CD14-positive monocyte (primary cell): ENCODE results near the gene KIAA0232. TPM values are rescaled to one million over a fixed set of nuclear protein-coding genes. Genes with fewer than 3 reads are reported as not detected.

Experiments
- DNase-seq, 3 donors: peaks; one replicate each; pipeline ENCODE4 v3.0.0-alpha.2; 2011 to 2022
- H2AFZ ChIP-seq: 2 replicates; pipeline ENCODE4 v1.6.0; 2012; ENCODE audit warnings: mild to moderate bottlenecking, low read depth, low read length, inconsistent platforms; ENCODE audit not compliant: insufficient read depth, poor library complexity, severe bottlenecking
- H3K27ac ChIP-seq, 2 donors: 1 replicate in 1 of 2; 2 replicates in 1 of 2; pipeline ENCODE4 v1.5.1; 2012 to 2013; ENCODE audit warnings: low read length in 2 of 2, control low read depth in 1 of 2, inconsistent platforms in 1 of 2, low read depth in 1 of 2, mild to moderate bottlenecking in 1 of 2
- H3K27me3 ChIP-seq, 2 donors: one replicate each; pipeline versions ENCODE4 v1.6.0 to v1.6.1; 2011 to 2013; ENCODE audit warnings: low read length in 2 of 2; ENCODE audit not compliant: control insufficient read depth in 2 of 2, insufficient read depth in 2 of 2
- H3K36me3 ChIP-seq, 2 donors: replicated peaks in 1 of 2; 1 replicate in 1 of 2; 2 replicates in 1 of 2; pipeline versions ENCODE4 v1.5.1 to v1.6.1; 2012 to 2013; ENCODE audit warnings: low read length in 2 of 2, control low read depth in 1 of 2, inconsistent platforms in 1 of 2, mild to moderate bottlenecking in 1 of 2; ENCODE audit not compliant: insufficient read depth in 2 of 2, control insufficient read depth in 1 of 2
- H3K4me1 ChIP-seq, 2 donors: 1 replicate in 1 of 2; 2 replicates in 1 of 2; pipeline versions ENCODE4 v1.5.1 to v1.6.1; 2012 to 2013; ENCODE audit warnings: low read length in 2 of 2, control low read depth in 1 of 2, inconsistent platforms in 1 of 2, mild to moderate bottlenecking in 1 of 2, moderate library complexity in 1 of 2; ENCODE audit not compliant: insufficient read depth in 2 of 2, control insufficient read depth in 1 of 2
- H3K4me2 ChIP-seq: replicated peaks from 2 replicates; pipeline ENCODE3; 2012; ENCODE audit warnings: low read length, moderate library complexity, mild to moderate bottlenecking; ENCODE audit not compliant: poor library complexity, severe bottlenecking; ENCODE audit errors: extremely low read depth
- H3K4me3 ChIP-seq, 3 experiments: fragments of 200-600 bp in 1 of 3; sonication (generic) in 1 of 3; replicated peaks in 1 of 3; 1 replicate in 2 of 3; 2 replicates in 1 of 3; pipeline ENCODE4 v1.5.1; 2011 to 2013; ENCODE audit warnings: low read length in 3 of 3, mild to moderate bottlenecking in 3 of 3, control low read depth in 2 of 3, low read depth in 2 of 3, inconsistent platforms in 1 of 3, moderate library complexity in 1 of 3
- H3K79me2 ChIP-seq: 2 replicates; pipeline ENCODE4 v1.6.0; 2012; ENCODE audit warnings: mild to moderate bottlenecking, control low read depth, inconsistent platforms, low read length, moderate library complexity; ENCODE audit not compliant: insufficient read depth
- H3K9ac ChIP-seq: 2 replicates; pipeline ENCODE4 v1.6.0; 2017; ENCODE audit warnings: low read length, mild to moderate bottlenecking; ENCODE audit not compliant: insufficient read depth, poor library complexity, severe bottlenecking
- H3K9me3 ChIP-seq, 2 donors: replicated peaks in 1 of 2; 1 replicate in 1 of 2; 2 replicates in 1 of 2; pipeline versions ENCODE4 v1.5.1 to v1.6.1; 2012 to 2013; ENCODE audit warnings: low read length in 2 of 2, control low read depth in 1 of 2; ENCODE audit not compliant: control insufficient read depth in 1 of 2, insufficient read depth in 1 of 2
- H4K20me1 ChIP-seq: 2 replicates; pipeline ENCODE4 v1.6.0; 2012; ENCODE audit warnings: mild to moderate bottlenecking, low read length, control low read depth, moderate library complexity; ENCODE audit not compliant: insufficient read depth
- H3K27ac Mint-ChIP-seq, 7 donors: one replicate each; pipeline ENCODE4 v1.8.0; 2020; ENCODE audit warnings: mild to moderate bottlenecking in 7 of 7, mixed read lengths in 7 of 7, moderate library complexity in 6 of 7, inconsistent platforms in 2 of 7
- H3K27me3 Mint-ChIP-seq, 3 donors: one replicate each; pipeline ENCODE4 v1.8.0; 2021 to 2022; ENCODE audit warnings: low read depth in 3 of 3, mild to moderate bottlenecking in 3 of 3, mixed read lengths in 3 of 3, moderate library complexity in 3 of 3, inconsistent platforms in 1 of 3
- H3K36me3 Mint-ChIP-seq, 2 donors: one replicate each; pipeline ENCODE4 v1.8.0; 2020; ENCODE audit warnings: mixed read lengths in 2 of 2, inconsistent platforms in 1 of 2, mild to moderate bottlenecking in 1 of 2
- H3K4me1 Mint-ChIP-seq: one replicate; pipeline ENCODE4 v1.8.0; 2020; ENCODE audit warnings: mild to moderate bottlenecking, mixed read lengths
- H3K4me3 Mint-ChIP-seq, 2 donors: one replicate each; pipeline ENCODE4 v1.8.0; 2020; ENCODE audit warnings: mild to moderate bottlenecking in 2 of 2, mixed read lengths in 2 of 2, moderate library complexity in 1 of 2
- H3K9me3 Mint-ChIP-seq, 7 donors: one replicate each; pipeline ENCODE4 v1.8.0; 2020 to 2022; ENCODE audit warnings: mixed read lengths in 7 of 7, mild to moderate bottlenecking in 6 of 7, moderate library complexity in 6 of 7, inconsistent platforms in 2 of 7
- WGBS: methylation state at CpG from one replicate; pipeline ENCODE4 v1.1.5; 2013; ENCODE audit warnings: missing lambda C conversion rate; ENCODE audit not compliant: insufficient coverage; 5-methylcytosine and 5-hydroxymethylcytosine counted together
- intact Hi-C, 2 donors: fragments of 100-400 bp; cut with micrococcal nuclease; formaldehyde crosslinking; loops; one replicate each; pipeline versions ENCODE4 v1.15.0 to v1.15.1; 2023
- polyA plus RNA-seq, 3 donors: library from polyadenylated mRNA; depleted of rRNA in 1 of 3; unstranded in 2 of 3; stranded (reverse) in 1 of 3; fragments of 300-500 nt in 2 of 3; fragments of >200 nt in 1 of 3; fragmentation: Illumina TruSeq in 2 of 3; gene quantifications; 1 replicate in 2 of 3; 2 replicates in 1 of 3; pipeline ENCODE4 v1.2.3, GENCODE V29; 2012 to 2021
- TF ChIP-seq, protein P1 (sequence below): fragments of 200-600 bp; IDR thresholded peaks from one replicate; pipeline ENCODE4 v1.8.0; 2022; ENCODE audit warnings: antibody characterized with exemption, mild to moderate bottlenecking

The KIAA0232 gene
- polyA plus RNA-seq, 3 donors: 12.3 to 27.3 (median 20.6) TPM

DNA sequence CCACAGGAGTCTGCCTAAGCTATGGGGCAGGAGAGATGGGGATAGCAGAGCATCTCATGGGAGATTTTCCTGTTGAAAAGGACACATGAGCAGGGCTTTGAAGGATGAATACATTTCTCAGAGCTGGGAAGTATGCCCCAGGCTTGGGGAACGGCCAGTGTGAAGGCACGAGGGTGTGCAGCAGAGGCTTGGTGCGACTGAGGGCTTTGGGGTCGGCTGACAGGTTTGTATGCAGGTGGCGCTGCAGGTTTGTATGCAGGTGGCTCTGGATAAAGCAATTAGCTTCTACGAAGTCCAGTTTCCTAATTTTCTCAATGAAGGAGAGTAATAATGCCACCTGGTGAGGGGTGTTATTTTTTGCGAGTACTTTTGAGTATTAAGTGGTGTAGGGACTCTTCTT is 6.8 kb upstream of the KIAA0232 start:
- Mint-ChIP-seq H3K4me1 (peaks cover 59% of the 10 kb centered on the region), H3K9me3 (peaks cover 0 to 9% (median 5%) of the 10 kb centered on the region in 7 donors), H3K4me3 (no peak overlapping the region), H3K27me3 (peaks cover 0 to 8% (median 2%) of the 10 kb centered on the region in 3 donors), H3K27ac (peak overlapping the region in 3 of 7 donors; percentile 30 to 70 (median 57)), H3K36me3 (no peaks in the 10 kb centered on the region)
- H3K4me2 ChIP-seq: no peak overlapping the region
- WGBS: 92% methylated on average over 7 of the region's 7 CpGs
- no peak overlapping the region for H3K4me3 ChIP-seq
- H3K9ac ChIP-seq: no peak overlapping the region
- no peaks in the 10 kb centered on the region for H4K20me1 ChIP-seq
- TF ChIP-seq, protein P1, sequence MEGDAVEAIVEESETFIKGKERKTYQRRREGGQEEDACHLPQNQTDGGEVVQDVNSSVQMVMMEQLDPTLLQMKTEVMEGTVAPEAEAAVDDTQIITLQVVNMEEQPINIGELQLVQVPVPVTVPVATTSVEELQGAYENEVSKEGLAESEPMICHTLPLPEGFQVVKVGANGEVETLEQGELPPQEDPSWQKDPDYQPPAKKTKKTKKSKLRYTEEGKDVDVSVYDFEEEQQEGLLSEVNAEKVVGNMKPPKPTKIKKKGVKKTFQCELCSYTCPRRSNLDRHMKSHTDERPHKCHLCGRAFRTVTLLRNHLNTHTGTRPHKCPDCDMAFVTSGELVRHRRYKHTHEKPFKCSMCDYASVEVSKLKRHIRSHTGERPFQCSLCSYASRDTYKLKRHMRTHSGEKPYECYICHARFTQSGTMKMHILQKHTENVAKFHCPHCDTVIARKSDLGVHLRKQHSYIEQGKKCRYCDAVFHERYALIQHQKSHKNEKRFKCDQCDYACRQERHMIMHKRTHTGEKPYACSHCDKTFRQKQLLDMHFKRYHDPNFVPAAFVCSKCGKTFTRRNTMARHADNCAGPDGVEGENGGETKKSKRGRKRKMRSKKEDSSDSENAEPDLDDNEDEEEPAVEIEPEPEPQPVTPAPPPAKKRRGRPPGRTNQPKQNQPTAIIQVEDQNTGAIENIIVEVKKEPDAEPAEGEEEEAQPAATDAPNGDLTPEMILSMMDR: no peak
- H3K9me3 ChIP-seq: no peaks in the 10 kb centered on the region
- no peaks in the 10 kb centered on the region for H3K27me3 ChIP-seq
- H3K36me3 ChIP-seq: no peaks in the 10 kb centered on the region
- no peak overlapping the region for H2AFZ ChIP-seq
- peaks cover 43 to 54% of the 10 kb centered on the region in 2 donors for H3K4me1 ChIP-seq
- DNase-seq: no peak
- H3K79me2 ChIP-seq: no peaks in the 10 kb centered on the region
- intact Hi-C loops: loop anchor here in 1 of 2 donors (5.0 kb wide), 1 partner anchor 97 kb away; no protein-coding TSS in a partner anchor
- H3K27ac ChIP-seq: no peak overlapping the region

DNA sequence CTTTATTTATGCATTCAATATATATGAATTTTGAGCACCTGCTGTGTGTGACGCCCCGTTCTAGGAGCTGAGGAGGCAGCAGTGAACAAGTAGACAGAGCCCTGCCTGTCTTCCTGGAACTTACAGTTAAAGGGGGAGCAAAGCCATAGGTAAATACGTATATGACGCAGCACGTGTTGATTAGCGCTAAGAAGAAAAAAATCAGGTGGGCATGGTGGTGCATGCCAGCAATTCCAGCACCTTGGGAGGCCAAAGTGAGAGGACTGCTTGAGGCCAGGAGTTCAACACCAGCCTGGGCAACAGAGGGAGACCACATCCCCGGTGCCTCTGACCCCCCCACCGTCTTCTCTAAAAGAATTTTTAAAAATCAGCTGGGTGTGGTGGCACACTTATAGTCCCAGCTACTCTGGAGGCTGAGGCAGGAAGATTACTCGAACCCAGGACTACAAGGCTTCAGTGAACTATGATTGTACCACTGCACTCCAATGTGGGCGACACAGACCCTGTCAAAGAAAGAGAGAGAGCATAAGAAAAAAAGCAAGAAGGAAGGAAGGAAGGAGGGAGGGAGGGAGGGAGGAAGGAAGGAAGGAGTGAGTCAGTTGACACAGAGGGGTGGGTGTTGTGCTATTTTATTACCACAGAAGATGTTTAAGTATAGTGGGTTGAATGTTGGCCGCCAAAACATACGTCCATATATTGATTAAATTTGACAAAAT is 5.4 kb upstream of the KIAA0232 start:
- H3K9ac ChIP-seq: no peak overlapping the region
- H3K9me3 Mint-ChIP-seq: peaks cover 0 to 9% (median 5%) of the 10 kb centered on the region in 7 donors
- TF ChIP-seq, protein P1: no peak
- peak overlapping the region; percentile 67 for H3K4me2 ChIP-seq
- peak overlapping the region; percentile 71 to 85 for H3K4me3 Mint-ChIP-seq
- H3K4me1 Mint-ChIP-seq: peaks cover 68% of the 10 kb centered on the region
- H3K4me3 ChIP-seq: peak overlapping the region in 1 of 3 experiments; percentile 57
- no peaks in the 10 kb centered on the region for H3K36me3 ChIP-seq
- no peaks in the 10 kb centered on the region for H4K20me1 ChIP-seq
- peak overlapping the region in 1 of 2 donors; percentile 37 for H3K27ac ChIP-seq
- 74% methylated on average over 8 of the region's 12 CpGs for WGBS
- no peaks in the 10 kb centered on the region for H3K9me3 ChIP-seq
- H3K36me3 Mint-ChIP-seq: peaks cover 0 to 2% of the 10 kb centered on the region in 2 donors
- H3K27me3 ChIP-seq: no peaks in the 10 kb centered on the region
- intact Hi-C loops: loop anchor here in 1 of 2 donors (5.0 kb wide), 1 partner anchor 95 kb away; no protein-coding TSS in a partner anchor
- H3K4me1 ChIP-seq: peaks cover 48 to 62% of the 10 kb centered on the region in 2 donors
- no peaks in the 10 kb centered on the region for H3K79me2 ChIP-seq
- DNase-seq: no peak
- H3K27me3 Mint-ChIP-seq: peaks cover 0 to 8% (median 2%) of the 10 kb centered on the region in 3 donors
- no peak overlapping the region for H2AFZ ChIP-seq
- peak overlapping the region in 4 of 7 donors; percentile 46 to 80 (median 62) for H3K27ac Mint-ChIP-seq
